Type B pancreatic cell (in vitro differentiated cells): ENCODE results near the gene ASCL5. TPM values are rescaled to one million over a fixed set of nuclear protein-coding genes. Genes with fewer than 3 reads are reported as not detected.

Experiments
- DNase-seq: peaks from one replicate; pipeline ENCODE4 v3.0.0; 2021; ENCODE audit warnings: mixed read lengths; ENCODE audit not compliant: unreplicated experiment; ENCODE audit errors: extremely low spot score
- H3K27ac Mint-ChIP-seq: 2 replicates; pipeline ENCODE4 v1.8.0; 2021; ENCODE audit warnings: mild to moderate bottlenecking, mixed read lengths
- H3K27me3 Mint-ChIP-seq: 2 replicates; pipeline ENCODE4 v1.8.0; 2021; ENCODE audit warnings: mixed read lengths
- H3K36me3 Mint-ChIP-seq: 2 replicates; pipeline ENCODE4 v1.8.0; 2021; ENCODE audit warnings: mixed read lengths
- H3K4me1 Mint-ChIP-seq: one replicate; pipeline ENCODE4 v1.8.0; 2021; ENCODE audit warnings: mixed read lengths; ENCODE audit not compliant: unreplicated experiment
- H3K4me3 Mint-ChIP-seq: 2 replicates; pipeline ENCODE4 v1.8.0; 2021; ENCODE audit warnings: mild to moderate bottlenecking, mixed read lengths
- H3K9me3 Mint-ChIP-seq: 2 replicates; pipeline ENCODE4 v1.8.0; 2021; ENCODE audit warnings: mixed read lengths
- CTCF ChIP-seq: fragments of 200-600 bp; sonication (generic); conservative IDR thresholded peaks from 2 replicates; pipeline ENCODE4 v1.5.0; 2021; ENCODE audit warnings: antibody characterized with exemption, mild to moderate bottlenecking
- total RNA-seq: library from RNA; stranded (reverse); gene quantifications from 2 replicates; pipeline ENCODE4 v1.2.1, GENCODE V29; 2021; ENCODE audit warnings: low replicate concordance

The ASCL5 gene
- total RNA-seq, 1 donor from 2014 or later: not detected

- H3K4me1 Mint-ChIP-seq: peaks cover 22% of the 10 kb centered on the region
- H3K4me3 Mint-ChIP-seq: no peak overlapping the region
- H3K27ac Mint-ChIP-seq: no peak overlapping the region
- no peak for TF ChIP-seq CTCF
- H3K27me3 Mint-ChIP-seq: peaks cover 6% of the 10 kb centered on the region
- no peak for DNase-seq
- no peaks in the 10 kb centered on the region for H3K9me3 Mint-ChIP-seq
- no peaks in the 10 kb centered on the region for H3K36me3 Mint-ChIP-seq
These were observed 42.7 kb downstream of the ASCL5 start for GRCh38 chr1:201084295-201084694.

DNA sequence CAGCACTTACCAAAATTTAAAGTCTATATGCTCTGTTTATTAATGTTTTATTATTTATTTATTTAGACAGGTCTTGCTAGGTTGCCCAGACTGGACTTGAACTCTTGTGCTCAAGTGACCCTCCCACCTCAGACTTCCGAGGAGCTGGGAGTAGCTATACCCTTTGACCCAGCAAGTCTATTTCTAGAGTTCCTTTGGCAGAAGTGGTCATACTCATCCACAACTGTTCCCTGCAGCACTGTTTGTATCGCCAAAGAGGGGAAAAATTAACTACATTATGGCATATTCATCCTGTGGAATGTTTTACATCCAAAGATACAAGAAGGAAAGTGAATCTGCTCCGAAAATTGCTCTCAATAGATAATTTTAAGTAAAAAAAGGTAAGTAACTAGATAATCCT is 43.2 kb downstream of the ASCL5 start:
- no peak overlapping the region for H3K27ac Mint-ChIP-seq
- no peak for TF ChIP-seq CTCF

GRCh38 chr1:201080135-201080534 is 46.8 kb downstream of the ASCL5 start:
- DNase-seq: no peak
- H3K27me3 Mint-ChIP-seq: peaks cover 6% of the 10 kb centered on the region
- H3K4me3 Mint-ChIP-seq: no peak overlapping the region
- H3K9me3 Mint-ChIP-seq: no peaks in the 10 kb centered on the region
- no peak for TF ChIP-seq CTCF
- H3K27ac Mint-ChIP-seq: no peak overlapping the region
- peaks cover 14% of the 10 kb centered on the region for H3K4me1 Mint-ChIP-seq
- H3K36me3 Mint-ChIP-seq: no peaks in the 10 kb centered on the region

More for the DNA sequence above, 43.2 kb downstream of the ASCL5 start:
- DNase-seq: no peak
- H3K4me3 Mint-ChIP-seq: no peak overlapping the region
- peaks cover 6% of the 10 kb centered on the region for H3K27me3 Mint-ChIP-seq
- peaks cover 19% of the 10 kb centered on the region for H3K4me1 Mint-ChIP-seq
- no peaks in the 10 kb centered on the region for H3K36me3 Mint-ChIP-seq
- H3K9me3 Mint-ChIP-seq: no peaks in the 10 kb centered on the region

GRCh38 chr1:201077736-201078135 is 49.2 kb downstream of the ASCL5 start:
- Mint-ChIP-seq H3K27ac (no peak overlapping the region), H3K4me1 (no peaks in the 10 kb centered on the region), H3K4me3 (no peak overlapping the region), H3K27me3 (peaks cover 6% of the 10 kb centered on the region), H3K9me3 (no peaks in the 10 kb centered on the region), H3K36me3 (no peaks in the 10 kb centered on the region)
- no peak for DNase-seq
- TF ChIP-seq CTCF: no peak

GRCh38 chr1:201077116-201077515 is 49.9 kb downstream of the ASCL5 start:
- H3K4me3 Mint-ChIP-seq: no peak overlapping the region

More at GRCh38 chr1:201077116-201077515, 49.9 kb downstream of the ASCL5 start:
- Mint-ChIP-seq H3K27me3 (peaks cover 7% of the 10 kb centered on the region), H3K4me1 (no peaks in the 10 kb centered on the region), H3K27ac (no peak overlapping the region), H3K9me3 (no peaks in the 10 kb centered on the region), H3K36me3 (no peaks in the 10 kb centered on the region)
- no peak for DNase-seq
- TF ChIP-seq CTCF: no peak
